ENCODE data around the gene PROCA1.

Gene PROCA1

DNA sequence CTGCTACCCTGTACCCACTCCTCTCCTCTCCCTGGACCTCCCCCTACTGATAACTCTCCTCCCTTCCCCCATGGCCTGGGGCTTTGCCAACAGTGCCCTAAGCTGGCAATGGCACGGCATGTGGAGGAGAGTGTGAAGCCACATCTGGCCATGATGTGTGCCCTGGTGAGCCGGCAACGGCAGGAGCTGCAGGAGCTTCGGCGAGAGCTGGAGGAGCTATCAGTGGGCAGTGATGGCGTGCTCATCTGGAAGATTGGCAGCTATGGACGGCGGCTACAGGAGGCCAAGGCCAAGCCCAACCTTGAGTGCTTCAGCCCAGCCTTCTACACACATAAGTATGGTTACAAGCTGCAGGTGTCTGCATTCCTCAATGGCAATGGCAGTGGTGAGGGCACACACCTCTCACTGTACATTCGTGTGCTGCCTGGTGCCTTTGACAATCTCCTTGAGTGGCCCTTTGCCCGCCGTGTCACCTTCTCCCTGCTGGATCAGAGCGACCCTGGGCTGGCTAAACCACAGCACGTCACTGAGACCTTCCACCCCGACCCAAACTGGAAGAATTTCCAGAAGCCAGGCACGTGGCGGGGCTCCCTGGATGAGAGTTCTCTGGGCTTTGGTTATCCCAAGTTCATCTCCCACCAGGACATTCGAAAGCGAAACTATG, 37.3 kb upstream of the PROCA1 start:
- Histone ChIP-seq H3K27me3 (ENCODE audit: low read length) (no peaks in the 10 kb centered on the region), H3K79me2 (ENCODE audit: insufficient read depth, low read length) (peaks cover 48% of the 10 kb centered on the region), H3K36me3 (ENCODE audit: low read length) (peaks cover 27% of the 10 kb centered on the region), H3K27ac (ENCODE audit: low read depth, low read length) (peak overlapping the region; percentile 99), H3F3A (ENCODE audit: insufficient read depth) (peaks cover 85% of the 10 kb centered on the region), H3K9me2 (replicated peaks; ENCODE audit: insufficient read depth, low read length) (no peaks in the 10 kb centered on the region), H3K9ac (ENCODE audit: low read length) (peak overlapping the region; percentile 21; the same call in 1 of the 2 replicates), H3K4me2 (ENCODE audit: low read depth, low read length, poor library complexity, severe bottlenecking) (peak overlapping the region; percentile 31), H3K9me3 (ENCODE audit: insufficient read depth, low read length) (no peaks in the 10 kb centered on the region), H2AFZ (ENCODE audit: low read depth, low read length, severe bottlenecking) (no peak overlapping the region), H3K4me3 (ENCODE audit: insufficient read depth, low read length, poor library complexity, severe bottlenecking) (no peak overlapping the region), H4K20me1 (ENCODE audit: low read depth, low read length) (peaks cover 7% of the 10 kb centered on the region)
- no peak for TF ChIP-seq EZH2phosphoT487 (conservative IDR thresholded peaks at IDR 0.05; ENCODE audit: low read length)
- TF ChIP-seq, protein P1, sequence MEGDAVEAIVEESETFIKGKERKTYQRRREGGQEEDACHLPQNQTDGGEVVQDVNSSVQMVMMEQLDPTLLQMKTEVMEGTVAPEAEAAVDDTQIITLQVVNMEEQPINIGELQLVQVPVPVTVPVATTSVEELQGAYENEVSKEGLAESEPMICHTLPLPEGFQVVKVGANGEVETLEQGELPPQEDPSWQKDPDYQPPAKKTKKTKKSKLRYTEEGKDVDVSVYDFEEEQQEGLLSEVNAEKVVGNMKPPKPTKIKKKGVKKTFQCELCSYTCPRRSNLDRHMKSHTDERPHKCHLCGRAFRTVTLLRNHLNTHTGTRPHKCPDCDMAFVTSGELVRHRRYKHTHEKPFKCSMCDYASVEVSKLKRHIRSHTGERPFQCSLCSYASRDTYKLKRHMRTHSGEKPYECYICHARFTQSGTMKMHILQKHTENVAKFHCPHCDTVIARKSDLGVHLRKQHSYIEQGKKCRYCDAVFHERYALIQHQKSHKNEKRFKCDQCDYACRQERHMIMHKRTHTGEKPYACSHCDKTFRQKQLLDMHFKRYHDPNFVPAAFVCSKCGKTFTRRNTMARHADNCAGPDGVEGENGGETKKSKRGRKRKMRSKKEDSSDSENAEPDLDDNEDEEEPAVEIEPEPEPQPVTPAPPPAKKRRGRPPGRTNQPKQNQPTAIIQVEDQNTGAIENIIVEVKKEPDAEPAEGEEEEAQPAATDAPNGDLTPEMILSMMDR (IDR thresholded peaks at IDR 0.05; ENCODE audit: insufficient read depth, low read length, poor library complexity, severe bottlenecking), result no peak

DNA sequence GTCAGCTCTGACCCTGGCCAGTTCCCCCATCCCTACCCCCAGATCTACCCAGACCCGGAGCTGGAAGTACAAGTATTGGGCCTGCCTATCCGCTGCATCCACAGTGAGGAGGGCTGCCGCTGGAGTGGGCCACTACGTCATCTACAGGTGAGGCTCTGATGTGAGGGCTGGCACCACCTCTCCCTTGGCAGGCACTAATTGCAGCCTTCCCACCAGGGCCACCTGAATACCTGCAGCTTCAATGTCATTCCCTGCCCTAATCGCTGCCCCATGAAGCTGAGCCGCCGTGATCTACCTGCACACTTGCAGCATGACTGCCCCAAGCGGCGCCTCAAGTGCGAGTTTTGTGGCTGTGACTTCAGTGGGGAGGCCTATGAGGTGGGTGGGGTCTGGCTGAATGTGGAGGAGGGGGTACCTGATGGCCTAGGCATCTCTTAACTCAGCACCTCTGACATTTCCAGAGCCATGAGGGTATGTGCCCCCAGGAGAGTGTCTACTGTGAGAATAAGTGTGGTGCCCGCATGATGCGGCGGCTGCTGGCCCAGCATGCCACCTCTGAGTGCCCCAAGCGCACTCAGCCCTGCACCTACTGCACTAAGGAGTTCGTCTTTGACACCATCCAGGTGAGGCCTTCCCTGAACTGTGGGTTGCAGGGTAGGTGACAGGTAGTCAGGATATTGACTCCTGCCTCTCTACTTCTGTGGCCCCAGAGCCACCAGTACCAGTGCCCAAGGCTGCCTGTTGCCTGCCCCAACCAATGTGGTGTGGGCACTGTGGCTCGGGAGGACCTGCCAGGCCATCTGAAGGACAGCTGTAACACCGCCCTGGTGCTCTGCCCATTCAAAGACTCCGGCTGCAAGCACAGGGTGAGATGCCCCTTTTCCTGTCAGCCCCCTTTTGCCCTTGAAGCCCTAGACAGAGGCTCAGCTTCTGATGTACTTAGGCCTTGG, 36.4 kb upstream of the PROCA1 start:
- no peak overlapping the region for H3K4me3 ChIP-seq (ENCODE audit: insufficient read depth, low read length, poor library complexity, severe bottlenecking)
- peaks cover 90% of the 10 kb centered on the region for H3F3A ChIP-seq (ENCODE audit: insufficient read depth)
- no peaks in the 10 kb centered on the region for H3K9me3 ChIP-seq (ENCODE audit: insufficient read depth, low read length)
- H3K9ac ChIP-seq (ENCODE audit: low read length), result peak overlapping the region; percentile 99; the same call in 1 of the 2 replicates
- H3K4me2 ChIP-seq (ENCODE audit: low read depth, low read length, poor library complexity, severe bottlenecking), result peak overlapping the region; percentile 71
- H3K79me2 ChIP-seq (ENCODE audit: insufficient read depth, low read length), result peaks cover 49% of the 10 kb centered on the region
- no peaks in the 10 kb centered on the region for H3K9me2 ChIP-seq (replicated peaks; ENCODE audit: insufficient read depth, low read length)
- H3K27ac ChIP-seq (ENCODE audit: low read depth, low read length), result peak overlapping the region; percentile 99
- H3K27me3 ChIP-seq (ENCODE audit: low read length), result no peaks in the 10 kb centered on the region
- peaks cover 27% of the 10 kb centered on the region for H3K36me3 ChIP-seq (ENCODE audit: low read length)
- H4K20me1 ChIP-seq (ENCODE audit: low read depth, low read length), result peaks cover 7% of the 10 kb centered on the region
- no peak overlapping the region for H2AFZ ChIP-seq (ENCODE audit: low read depth, low read length, severe bottlenecking)
- TF ChIP-seq EZH2phosphoT487 (conservative IDR thresholded peaks at IDR 0.05; ENCODE audit: low read length), result no peak
- TF ChIP-seq, protein P1 (IDR thresholded peaks at IDR 0.05; ENCODE audit: insufficient read depth, low read length, poor library complexity, severe bottlenecking), result no peak

DNA sequence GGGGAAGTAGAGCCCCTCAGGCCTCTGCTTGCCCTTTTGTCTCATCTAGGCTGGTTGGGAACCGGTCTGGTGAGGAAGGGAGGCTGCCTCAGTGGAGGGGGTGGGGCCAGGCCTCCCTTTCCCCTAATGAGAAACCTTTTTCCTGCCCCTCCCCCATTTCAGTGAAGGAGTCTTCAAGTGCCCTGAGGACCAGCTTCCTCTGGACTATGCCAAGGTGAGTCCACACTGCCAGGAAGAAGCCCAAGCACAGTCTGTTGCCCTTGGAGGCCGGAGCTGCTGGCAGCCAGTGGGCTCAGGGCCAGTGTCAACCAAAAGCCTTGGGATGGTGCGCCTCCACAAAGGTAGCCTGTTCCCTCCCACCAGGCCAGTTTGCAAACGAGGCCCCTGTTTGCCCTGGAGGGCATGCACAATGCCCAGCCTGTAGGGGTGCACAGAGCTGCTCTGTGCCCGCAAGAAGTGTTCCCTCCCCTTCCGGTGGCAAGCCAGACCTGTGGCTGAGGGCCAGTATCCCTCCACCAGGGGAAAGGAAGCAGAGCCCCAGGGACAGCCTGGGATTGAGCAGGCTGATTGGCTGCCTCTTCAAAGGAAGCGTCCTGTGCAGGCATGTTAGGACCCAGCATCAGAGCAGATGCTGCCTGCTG, 35.5 kb upstream of the PROCA1 start:
- TF ChIP-seq EZH2phosphoT487 (conservative IDR thresholded peaks at IDR 0.05; ENCODE audit: low read length), result no peak
- Histone ChIP-seq H3K4me3 (ENCODE audit: insufficient read depth, low read length, poor library complexity, severe bottlenecking) (no peak overlapping the region), H3F3A (ENCODE audit: insufficient read depth) (peaks cover 87% of the 10 kb centered on the region), H3K9me3 (ENCODE audit: insufficient read depth, low read length) (no peaks in the 10 kb centered on the region), H3K4me2 (ENCODE audit: low read depth, low read length, poor library complexity, severe bottlenecking) (peak overlapping the region; percentile 71), H3K9me2 (replicated peaks; ENCODE audit: insufficient read depth, low read length) (no peaks in the 10 kb centered on the region), H2AFZ (ENCODE audit: low read depth, low read length, severe bottlenecking) (no peak overlapping the region), H3K27ac (ENCODE audit: low read depth, low read length) (peak overlapping the region; percentile 99), H3K36me3 (ENCODE audit: low read length) (peaks cover 27% of the 10 kb centered on the region), H3K9ac (ENCODE audit: low read length) (peak overlapping the region; percentile 99; the same call in 1 of the 2 replicates), H4K20me1 (ENCODE audit: low read depth, low read length) (peaks cover 7% of the 10 kb centered on the region), H3K79me2 (ENCODE audit: insufficient read depth, low read length) (peaks cover 49% of the 10 kb centered on the region), H3K27me3 (ENCODE audit: low read length) (no peaks in the 10 kb centered on the region)

Data from SU-DHL-6 (cell line).